Parathyroid adenoma (tissue), 2 donors: Measurements from ENCODE around the gene FRMD4A.

Experiments used
- H2AFZ ChIP-seq: fragments of 300-600 bp; sonication (generic); one replicate; pipeline ENCODE4 v1.7.0; 2017; ENCODE audit warnings: antibody characterized with exemption, mild to moderate bottlenecking
- H3K27ac ChIP-seq: fragments of 300-600 bp; sonication (generic); one replicate; pipeline ENCODE4 v1.7.0; 2017
- H3K27me3 ChIP-seq: fragments of 300-600 bp; sonication (generic); one replicate; pipeline ENCODE4 v1.7.0; 2017; ENCODE audit warnings: low read length; ENCODE audit not compliant: control insufficient read depth, insufficient read depth
- H3K36me3 ChIP-seq: fragments of 300-600 bp; sonication (generic); one replicate; pipeline ENCODE4 v1.7.0; 2017; ENCODE audit warnings: low read length; ENCODE audit not compliant: control insufficient read depth, insufficient read depth
- H3K4me1 ChIP-seq: fragments of 300-600 bp; sonication (generic); one replicate; pipeline ENCODE4 v1.7.0; 2017; ENCODE audit warnings: control low read depth
- H3K4me2 ChIP-seq: fragments of 300-600 bp; sonication (generic); one replicate; pipeline ENCODE4 v1.7.0; 2017; ENCODE audit warnings: low read length
- H3K4me3 ChIP-seq: fragments of 300-600 bp; sonication (generic); one replicate; pipeline ENCODE4 v1.7.0; 2017; ENCODE audit warnings: low read depth, low read length
- H3K79me2 ChIP-seq: fragments of 300-600 bp; sonication (generic); one replicate; pipeline ENCODE4 v1.7.0; 2017; ENCODE audit warnings: control low read depth
- H3K9ac ChIP-seq: fragments of 300-600 bp; sonication (generic); one replicate; pipeline ENCODE4 v1.7.0; 2017; ENCODE audit warnings: mild to moderate bottlenecking
- H3K9me3 ChIP-seq: fragments of 300-600 bp; sonication (generic); one replicate; pipeline ENCODE4 v1.7.0; 2017; ENCODE audit warnings: low read length; ENCODE audit not compliant: control insufficient read depth
- TF ChIP-seq, protein P1 (sequence below): fragments of 300-600 bp; sonication (generic); IDR thresholded peaks from one replicate; pipeline ENCODE4 v1.7.0; 2017; ENCODE audit warnings: antibody characterized with exemption, mild to moderate bottlenecking
- donor health status: primary hyperparathyroidism.

Gene FRMD4A

DNA sequence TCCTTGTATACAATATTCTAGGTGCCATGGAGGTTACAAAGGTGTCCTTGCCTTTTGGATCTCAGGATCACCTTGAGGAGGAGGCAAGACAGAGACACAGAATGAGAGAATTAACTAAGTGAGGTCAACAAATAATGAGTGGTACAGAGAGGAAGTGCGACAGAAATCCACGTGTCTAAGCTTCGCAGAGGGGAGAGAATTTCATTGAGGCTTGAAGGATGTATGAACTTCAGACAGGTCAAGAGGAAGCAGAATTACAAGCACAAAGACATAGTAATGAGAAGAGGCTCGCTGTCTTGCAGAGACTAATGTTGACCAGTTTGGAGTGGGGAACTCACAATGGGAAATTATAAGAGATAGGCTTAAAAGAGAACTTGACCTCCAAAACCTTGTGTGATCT is 308.7 kb downstream of the FRMD4A start:
- TF ChIP-seq, protein P1, sequence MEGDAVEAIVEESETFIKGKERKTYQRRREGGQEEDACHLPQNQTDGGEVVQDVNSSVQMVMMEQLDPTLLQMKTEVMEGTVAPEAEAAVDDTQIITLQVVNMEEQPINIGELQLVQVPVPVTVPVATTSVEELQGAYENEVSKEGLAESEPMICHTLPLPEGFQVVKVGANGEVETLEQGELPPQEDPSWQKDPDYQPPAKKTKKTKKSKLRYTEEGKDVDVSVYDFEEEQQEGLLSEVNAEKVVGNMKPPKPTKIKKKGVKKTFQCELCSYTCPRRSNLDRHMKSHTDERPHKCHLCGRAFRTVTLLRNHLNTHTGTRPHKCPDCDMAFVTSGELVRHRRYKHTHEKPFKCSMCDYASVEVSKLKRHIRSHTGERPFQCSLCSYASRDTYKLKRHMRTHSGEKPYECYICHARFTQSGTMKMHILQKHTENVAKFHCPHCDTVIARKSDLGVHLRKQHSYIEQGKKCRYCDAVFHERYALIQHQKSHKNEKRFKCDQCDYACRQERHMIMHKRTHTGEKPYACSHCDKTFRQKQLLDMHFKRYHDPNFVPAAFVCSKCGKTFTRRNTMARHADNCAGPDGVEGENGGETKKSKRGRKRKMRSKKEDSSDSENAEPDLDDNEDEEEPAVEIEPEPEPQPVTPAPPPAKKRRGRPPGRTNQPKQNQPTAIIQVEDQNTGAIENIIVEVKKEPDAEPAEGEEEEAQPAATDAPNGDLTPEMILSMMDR = no peak
- Histone ChIP-seq H3K9me3 (no peaks in the 10 kb centered on the region), H3K9ac (no peak overlapping the region), H2AFZ (no peak overlapping the region), H3K79me2 (no peaks in the 10 kb centered on the region), H3K4me3 (no peak overlapping the region), H3K27me3 (no peaks in the 10 kb centered on the region), H3K4me1 (no peaks in the 10 kb centered on the region), H3K27ac (no peak overlapping the region), H3K4me2 (no peak overlapping the region), H3K36me3 (no peaks in the 10 kb centered on the region)

DNA sequence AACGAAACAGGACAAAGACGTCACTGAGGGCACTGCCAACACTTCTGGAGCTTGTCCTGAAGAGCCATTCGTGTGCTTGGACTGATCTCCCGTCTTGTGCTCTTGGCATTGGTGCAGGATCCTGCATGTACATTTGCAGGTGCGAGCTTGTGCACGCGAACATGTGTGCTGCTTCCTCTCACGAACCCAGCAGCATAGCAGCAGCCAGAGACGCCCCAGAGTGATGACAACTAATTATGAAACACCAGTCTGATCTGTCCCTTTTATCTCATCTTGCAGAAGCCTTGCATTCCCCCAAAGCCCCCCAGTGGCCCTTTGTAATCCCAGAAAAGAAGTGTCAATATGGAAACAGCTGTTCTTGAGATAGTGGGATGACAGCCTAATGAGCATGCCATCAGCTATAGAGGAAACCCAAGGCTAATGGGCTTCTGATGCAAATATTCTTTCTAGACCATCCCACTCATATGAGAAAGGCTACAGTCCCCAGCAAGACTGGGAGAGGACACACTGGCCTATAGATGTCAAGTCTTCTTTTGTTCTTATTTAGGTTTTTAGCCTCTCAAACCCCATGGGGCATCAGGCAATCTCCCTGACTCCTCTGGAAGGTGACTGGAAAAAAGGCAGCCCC is 310.6 kb downstream of the FRMD4A start:
- no peaks in the 10 kb centered on the region for H3K36me3 ChIP-seq
- no peak overlapping the region for H3K27ac ChIP-seq
- no peak overlapping the region for H3K4me3 ChIP-seq
- H3K4me1 ChIP-seq = no peaks in the 10 kb centered on the region
- H3K27me3 ChIP-seq = no peaks in the 10 kb centered on the region
- H3K9ac ChIP-seq = no peak overlapping the region
- TF ChIP-seq, protein P1 = no peak
- no peak overlapping the region for H3K4me2 ChIP-seq
- H3K79me2 ChIP-seq = no peaks in the 10 kb centered on the region
- no peaks in the 10 kb centered on the region for H3K9me3 ChIP-seq
- H2AFZ ChIP-seq = no peak overlapping the region

DNA sequence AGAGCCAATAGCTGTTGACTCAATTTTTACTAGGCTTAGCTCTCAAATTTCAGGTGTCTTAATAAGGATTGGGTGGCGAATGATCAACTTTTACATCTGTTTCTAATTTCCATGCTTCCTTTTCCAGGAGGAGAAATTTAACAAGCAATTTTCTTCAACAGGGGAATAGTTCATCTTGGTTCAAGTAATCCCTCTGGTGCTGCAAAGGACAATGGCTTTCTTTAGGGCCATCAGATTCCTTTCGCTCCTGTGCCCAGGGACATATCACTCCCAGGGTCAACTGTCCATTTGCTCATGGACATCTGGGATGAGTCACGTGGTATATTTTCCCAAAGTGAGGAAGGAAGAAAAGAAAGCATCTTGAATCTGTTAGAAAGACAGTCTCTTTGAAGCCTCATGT is 313.3 kb downstream of the FRMD4A start:
- Histone ChIP-seq H3K79me2 (no peaks in the 10 kb centered on the region), H3K4me1 (no peaks in the 10 kb centered on the region), H3K27ac (no peak overlapping the region), H3K9ac (no peak overlapping the region), H3K4me3 (no peak overlapping the region), H3K9me3 (no peaks in the 10 kb centered on the region), H3K36me3 (no peaks in the 10 kb centered on the region), H3K4me2 (no peak overlapping the region), H3K27me3 (no peaks in the 10 kb centered on the region), H2AFZ (no peak overlapping the region)
- TF ChIP-seq, protein P1 = no peak

DNA sequence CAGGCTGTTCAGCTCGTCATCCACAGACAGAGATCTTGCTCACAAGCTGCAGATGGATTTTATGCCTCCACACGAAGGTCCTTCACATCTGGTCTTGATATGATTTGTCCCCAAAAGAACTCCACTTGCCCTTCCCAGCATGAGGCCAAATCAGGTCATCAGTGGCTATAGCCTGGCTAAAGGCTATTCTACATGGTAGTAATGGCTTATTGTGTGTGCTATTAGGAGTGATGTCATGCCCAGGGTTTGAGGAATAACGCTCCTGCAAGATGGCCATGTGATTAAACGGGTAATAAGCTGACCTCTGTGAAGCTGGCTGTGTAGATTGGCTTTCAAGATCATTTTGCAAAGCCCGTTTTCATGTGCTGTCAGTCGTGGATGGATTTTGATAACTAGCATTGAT is 313.8 kb downstream of the FRMD4A start:
- H3K36me3 ChIP-seq = no peaks in the 10 kb centered on the region
- TF ChIP-seq, protein P1 = no peak
- H2AFZ ChIP-seq = no peak overlapping the region
- H3K27ac ChIP-seq = no peak overlapping the region
- no peak overlapping the region for H3K9ac ChIP-seq
- no peaks in the 10 kb centered on the region for H3K4me1 ChIP-seq
- H3K79me2 ChIP-seq = no peaks in the 10 kb centered on the region
- H3K4me2 ChIP-seq = no peak overlapping the region
- no peaks in the 10 kb centered on the region for H3K27me3 ChIP-seq
- no peak overlapping the region for H3K4me3 ChIP-seq
- H3K9me3 ChIP-seq = no peaks in the 10 kb centered on the region

DNA sequence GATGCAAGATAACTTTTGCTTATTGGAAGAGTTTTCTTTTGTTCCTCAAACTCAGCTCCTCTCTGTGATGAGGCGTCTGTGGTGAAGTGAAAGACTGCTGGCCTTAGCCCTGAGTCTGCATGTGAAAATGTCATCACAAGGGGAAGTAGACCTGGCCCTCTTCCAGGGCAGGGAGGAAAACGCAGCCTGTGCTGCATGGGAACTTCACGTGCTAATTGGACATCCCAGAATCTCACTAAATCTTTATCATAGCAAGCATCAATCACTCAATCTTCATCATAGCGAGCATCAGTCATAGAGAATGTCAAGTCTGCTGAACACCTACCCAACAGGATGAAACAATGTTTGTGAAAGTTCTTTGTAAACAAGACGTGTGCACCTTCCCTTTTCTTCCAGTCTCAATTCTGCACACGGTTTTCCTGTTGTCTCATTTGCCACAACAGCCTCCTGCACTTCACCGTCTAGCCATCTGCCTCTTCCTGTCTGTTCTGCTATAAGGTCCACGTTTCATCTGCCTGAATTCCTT is 314.6 kb downstream of the FRMD4A start:
- H3K27me3 ChIP-seq = no peaks in the 10 kb centered on the region
- H3K4me2 ChIP-seq = no peak overlapping the region
- H2AFZ ChIP-seq = no peak overlapping the region
- H3K9ac ChIP-seq = no peak overlapping the region
- H3K9me3 ChIP-seq = no peaks in the 10 kb centered on the region
- H3K27ac ChIP-seq = no peak overlapping the region
- TF ChIP-seq, protein P1 = no peak
- no peaks in the 10 kb centered on the region for H3K36me3 ChIP-seq
- no peak overlapping the region for H3K4me3 ChIP-seq
- no peaks in the 10 kb centered on the region for H3K79me2 ChIP-seq
- no peaks in the 10 kb centered on the region for H3K4me1 ChIP-seq
